Breast epithelium (tissue), 3 donors: ENCODE measurements around the gene SAMD8.

Experiments used
- CTCF ChIP-seq, 3 donors: fragments of 450-650 bp; IDR thresholded peaks; one replicate each; pipeline ENCODE4 v1.5.1; 2016 to 2017; ENCODE audit warnings: antibody characterized with exemption in 3 of 3, mild to moderate bottlenecking in 3 of 3, moderate library complexity in 3 of 3
- POLR2A ChIP-seq: fragments of 450-650 bp; IDR thresholded peaks from one replicate; pipeline ENCODE4 v1.6.1; 2016; ENCODE audit warnings: antibody characterized with exemption, mild to moderate bottlenecking, moderate library complexity

- TF ChIP-seq CTCF (IDR thresholded peaks at IDR 0.05) (no peak), POLR2A (no peak)
Observed at GRCh38 chr10:75068523-75068922, 42.9 kb upstream of the SAMD8 start.
